Islet precursor cell (in vitro differentiated cells): Measurements from ENCODE around the gene ZBTB2.
A peak's percentile ranks its signal among the peaks of the same experiment; 100 is the strongest.
"Not testable (repeated sequence)": the region's sequence is repeated elsewhere in the genome, so short reads cannot be mapped to it uniquely, and the experiment has no call there.

Experiments used
- DNase-seq: peaks from one replicate; pipeline ENCODE4 v3.0.0-alpha.2; 2018

The ZBTB2 gene

GRCh38 chr6:151359486-151359885 is 31.9 kb downstream of the ZBTB2 start:
- no peak for DNase-seq

- DNase-seq = no peak
Observed at GRCh38 chr6:151358475-151358874, 32.9 kb downstream of the ZBTB2 start.

DNA sequence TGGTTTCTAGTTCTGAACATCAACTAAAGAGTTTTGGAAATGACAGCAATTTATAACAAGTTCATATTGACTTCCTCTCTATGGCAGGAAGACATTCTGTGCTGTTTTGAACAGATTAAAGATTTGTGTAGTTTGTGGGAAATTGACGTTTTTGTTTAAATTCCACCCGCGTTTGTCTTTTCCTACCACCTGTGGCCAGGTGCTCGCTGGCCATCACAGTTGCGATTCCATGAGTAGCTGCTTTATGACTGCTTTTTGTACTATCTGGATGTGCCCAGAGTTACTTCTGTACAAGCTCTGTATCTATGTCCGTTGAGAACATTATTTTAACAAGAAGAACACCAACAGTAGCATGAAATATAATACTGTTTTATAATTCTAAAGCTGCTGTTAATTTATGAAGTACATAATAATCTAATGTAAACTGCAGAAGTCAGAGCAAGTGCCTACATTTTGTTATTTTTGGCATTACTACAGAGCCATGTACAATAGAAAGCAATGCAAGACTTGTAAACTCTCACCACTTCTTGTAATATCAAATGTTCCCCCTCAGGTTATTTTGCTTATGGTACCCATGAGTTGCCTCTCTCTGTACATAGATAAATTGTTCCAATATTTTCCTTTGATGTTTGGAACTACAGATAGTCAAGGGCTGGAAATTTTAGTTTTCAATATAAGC is 33.5 kb downstream of the ZBTB2 start:
- no peak for DNase-seq

GRCh38 chr6:151356983-151357382 is 34.4 kb downstream of the ZBTB2 start:
- not testable (repeated sequence) for DNase-seq

- DNase-seq = no peak
Observed at GRCh38 chr6:151353795-151354194, 37.6 kb downstream of the ZBTB2 start.

DNA sequence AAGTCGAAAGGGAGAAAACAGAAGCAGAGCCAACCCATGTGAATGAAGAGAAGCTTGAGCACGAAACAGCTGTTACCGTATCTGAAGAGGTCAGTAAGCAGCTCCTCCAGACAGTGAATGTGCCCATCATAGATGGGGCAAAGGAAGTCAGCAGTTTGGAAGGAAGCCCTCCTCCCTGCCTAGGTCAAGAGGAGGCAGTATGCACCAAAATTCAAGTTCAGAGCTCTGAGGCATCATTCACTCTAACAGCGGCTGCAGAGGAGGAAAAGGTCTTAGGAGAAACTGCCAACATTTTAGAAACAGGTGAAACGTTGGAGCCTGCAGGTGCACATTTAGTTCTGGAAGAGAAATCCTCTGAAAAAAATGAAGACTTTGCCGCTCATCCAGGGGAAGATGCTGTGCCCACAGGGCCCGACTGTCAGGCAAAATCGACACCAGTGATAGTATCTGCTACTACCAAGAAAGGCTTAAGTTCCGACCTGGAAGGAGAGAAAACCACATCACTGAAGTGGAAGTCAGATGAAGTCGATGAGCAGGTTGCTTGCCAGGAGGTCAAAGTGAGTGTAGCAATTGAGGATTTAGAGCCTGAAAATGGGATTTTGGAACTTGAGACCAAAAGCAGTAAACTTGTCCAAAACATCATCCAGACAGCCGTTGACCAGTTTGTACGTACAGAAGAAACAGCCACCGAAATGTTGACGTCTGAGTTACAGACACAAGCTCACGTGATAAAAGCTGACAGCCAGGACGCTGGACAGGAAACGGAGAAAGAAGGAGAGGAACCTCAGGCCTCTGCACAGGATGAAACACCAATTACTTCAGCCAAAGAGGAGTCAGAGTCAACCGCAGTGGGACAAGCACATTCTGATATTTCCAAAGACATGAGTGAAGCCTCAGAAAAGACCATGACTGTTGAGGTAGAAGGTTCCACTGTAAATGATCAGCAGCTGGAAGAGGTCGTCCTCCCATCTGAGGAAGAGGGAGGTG is 38.7 kb downstream of the ZBTB2 start:
- no peak for DNase-seq

GRCh38 chr6:151351731-151352130 is 39.6 kb downstream of the ZBTB2 start:
- DNase-seq = no peak

- DNase-seq = no peak
Observed at GRCh38 chr6:151351146-151351700, 40.1 kb downstream of the ZBTB2 start.

GRCh38 chr6:151350442-151351145 is 40.8 kb downstream of the ZBTB2 start:
- DNase-seq = no peak

- no peak for DNase-seq
Observed at GRCh38 chr6:151349651-151350270, 41.6 kb downstream of the ZBTB2 start.

- not testable (repeated sequence) for DNase-seq
Observed at GRCh38 chr6:151342750-151343149, 48.6 kb downstream of the ZBTB2 start.

- peak; percentile 39 for DNase-seq
Observed at GRCh38 chr6:151341476-151342195, 49.7 kb downstream of the ZBTB2 start.

DNA sequence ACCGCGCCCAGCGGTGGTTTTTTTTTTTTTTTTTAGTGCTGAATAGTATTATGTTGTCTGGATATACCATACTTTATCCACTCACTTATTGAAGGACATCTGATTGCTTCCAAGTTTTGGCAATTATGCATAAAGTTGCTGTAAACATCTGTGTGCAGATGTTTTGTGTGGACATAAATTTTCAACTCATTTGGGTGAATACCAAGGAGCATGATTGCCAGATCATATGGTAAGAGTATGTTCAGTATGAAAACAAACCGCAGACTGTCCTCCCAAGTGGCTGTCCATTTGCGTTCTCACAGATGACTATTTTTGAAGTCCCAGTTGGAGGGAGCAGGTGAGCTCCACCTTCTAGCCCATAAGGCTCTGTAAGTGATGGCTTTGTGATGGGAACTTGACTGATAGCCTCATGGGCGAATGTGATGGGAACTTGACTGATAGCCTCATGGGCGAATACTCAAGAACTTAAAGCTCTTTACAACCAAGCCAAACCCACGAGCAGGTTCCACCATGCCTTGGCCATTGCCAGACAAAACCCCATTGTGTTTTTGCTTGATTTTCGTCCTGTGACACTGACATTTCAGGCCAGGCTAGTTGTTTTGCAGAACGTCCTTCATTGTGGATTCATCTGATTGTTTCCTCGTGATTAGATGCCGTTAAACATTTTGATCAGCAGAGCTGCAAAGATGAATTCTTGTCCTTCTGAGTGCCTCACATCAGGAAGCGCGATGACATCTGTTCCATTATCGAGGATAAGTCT is 51.0 kb downstream of the ZBTB2 start:
- no peak for DNase-seq

DNA sequence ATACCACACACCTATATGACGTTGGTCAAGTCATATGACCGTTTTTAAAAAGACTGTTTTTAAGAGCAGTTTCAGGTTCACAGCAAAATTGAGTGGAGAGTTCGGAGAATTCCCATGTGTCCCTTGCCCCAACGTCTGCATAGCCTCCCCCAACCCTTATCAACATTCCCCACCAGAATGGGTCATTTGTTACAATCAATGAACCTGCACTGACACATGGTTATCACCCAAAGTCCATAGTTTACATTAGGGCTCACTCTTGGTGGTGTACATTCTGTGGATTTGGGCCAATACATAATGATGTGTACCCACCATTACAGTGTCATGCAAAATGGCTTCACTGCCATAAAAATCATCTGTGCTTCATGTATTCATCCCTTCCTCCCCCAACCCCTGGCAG is 52.0 kb downstream of the ZBTB2 start:
- no peak for DNase-seq

DNA sequence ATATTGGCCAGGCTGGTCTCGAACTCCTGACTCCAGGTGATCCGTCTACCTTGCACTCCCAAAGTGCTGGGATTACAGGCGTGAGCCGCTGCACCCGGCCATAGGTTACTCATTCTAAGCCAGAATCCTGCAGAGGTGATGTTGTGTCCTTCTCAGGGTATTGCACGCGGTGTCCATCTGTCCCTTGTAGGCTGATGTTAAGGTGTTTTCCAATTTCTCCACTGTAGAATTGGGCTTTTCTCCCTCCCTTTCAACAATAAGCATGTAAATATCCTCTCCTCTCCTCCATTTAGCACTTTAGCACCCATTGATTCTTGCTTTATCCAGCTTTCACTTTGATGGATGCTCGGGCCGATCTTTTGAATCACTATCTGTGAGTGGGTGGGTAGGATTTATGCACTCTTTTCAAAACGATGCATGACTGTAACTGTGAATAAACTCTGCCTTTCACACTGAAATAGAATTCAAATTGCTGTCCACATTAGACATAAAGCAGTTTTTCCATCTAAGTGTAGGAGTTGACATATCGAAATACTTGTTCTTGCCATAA is 52.6 kb downstream of the ZBTB2 start:
- no peak for DNase-seq

DNA sequence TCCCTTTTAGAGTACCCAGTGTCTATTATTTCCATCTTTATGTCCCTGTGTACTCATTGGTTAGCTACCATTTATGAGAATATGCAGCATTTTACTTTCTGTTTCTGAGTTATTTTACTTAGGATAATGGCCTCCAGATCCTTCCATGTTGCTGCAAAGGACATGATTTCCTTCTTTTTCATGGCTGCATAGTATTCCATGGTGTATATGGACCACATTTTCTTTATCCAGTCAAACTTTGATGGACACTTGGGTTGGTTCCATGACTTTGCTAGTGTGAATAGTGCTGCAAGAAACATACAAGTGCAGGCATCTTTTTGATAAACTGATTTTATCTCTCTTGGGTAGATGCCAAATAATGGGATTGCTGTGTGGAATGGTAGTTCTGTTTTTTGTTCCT is 55.4 kb downstream of the ZBTB2 start:
- DNase-seq = no peak

DNA sequence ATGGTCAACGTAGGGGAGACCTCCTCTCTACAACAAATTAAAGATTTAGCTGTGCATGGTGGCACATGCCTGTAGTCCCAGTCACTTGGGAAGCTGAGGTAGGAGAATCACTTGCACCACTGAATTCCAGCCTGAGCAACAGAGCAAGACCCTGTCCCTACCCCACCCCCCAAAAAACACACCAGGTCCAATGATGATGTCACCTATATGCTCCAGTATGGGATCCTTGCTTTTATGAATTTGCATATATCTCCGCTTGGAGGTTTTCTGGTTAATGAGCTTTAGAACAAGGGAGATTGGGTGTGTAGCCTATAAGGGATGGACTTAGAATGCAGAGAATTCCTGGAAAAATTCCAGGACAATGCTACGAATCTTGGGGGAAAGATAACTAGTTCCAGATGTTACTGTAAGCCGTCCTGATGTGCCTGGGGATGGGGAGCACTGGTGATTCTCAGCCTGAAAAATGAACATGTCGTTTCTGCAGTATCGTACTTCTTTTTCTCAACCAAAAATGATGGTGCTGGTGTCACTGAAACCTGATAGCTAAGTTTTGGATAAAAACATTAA is 61.1 kb downstream of the ZBTB2 start:
- no peak for DNase-seq

DNA sequence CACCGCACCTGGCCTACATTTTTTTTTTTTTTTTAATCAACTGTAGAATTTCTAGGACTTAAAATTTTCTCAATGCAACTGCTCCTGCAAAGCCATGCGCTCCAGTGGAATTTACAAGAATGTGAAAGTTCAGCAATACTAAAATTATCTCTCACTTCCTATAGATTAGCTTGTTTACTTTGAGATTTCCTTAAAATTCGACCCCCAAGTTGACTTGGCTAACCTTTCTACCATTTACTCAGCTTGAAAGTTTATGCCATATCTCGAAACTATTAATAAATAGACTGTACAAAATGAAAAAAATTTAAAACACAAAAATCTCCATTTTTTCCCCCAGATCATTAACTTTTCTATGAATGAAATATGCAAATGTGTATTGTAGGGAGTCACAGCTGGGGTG is 64.3 kb downstream of the ZBTB2 start:
- DNase-seq = no peak

DNA sequence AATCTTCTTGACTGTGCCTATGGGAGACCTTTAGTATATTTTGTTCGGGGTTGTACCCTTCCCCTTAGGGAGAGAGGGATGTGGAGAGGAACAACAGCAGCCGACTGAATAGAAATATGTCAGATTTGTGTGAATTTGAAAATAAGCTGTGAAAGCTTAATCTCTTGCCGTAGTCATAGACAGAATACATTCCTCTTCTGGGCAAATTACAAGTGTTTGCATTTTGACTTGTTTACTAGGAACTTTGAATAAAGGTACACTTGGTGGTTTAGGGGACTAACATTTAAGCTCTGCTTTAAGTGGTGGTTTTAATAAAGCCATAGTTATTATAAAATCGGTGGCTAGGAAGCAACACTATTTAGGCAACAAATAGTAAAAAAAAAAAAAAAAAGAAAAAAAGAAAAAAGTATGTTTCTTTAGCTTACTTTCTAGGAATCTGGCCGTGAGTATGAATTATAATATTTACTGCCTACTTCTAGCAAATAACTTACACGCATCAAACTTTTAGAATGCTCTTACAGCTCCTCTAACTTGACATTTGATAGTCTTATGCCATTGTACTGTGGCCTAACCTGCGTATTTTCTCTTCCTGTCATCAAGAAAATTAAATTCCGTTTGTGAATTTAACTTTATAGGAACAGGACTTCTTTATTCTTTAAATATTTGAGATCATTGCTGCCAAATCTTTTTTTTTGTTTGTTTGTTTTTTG is 65.1 kb downstream of the ZBTB2 start:
- DNase-seq = no peak
